ENCODE results near the gene ATN1.

Gene ATN1

GRCh38 chr12:6957741-6958608 is 30.2 kb downstream of the ATN1 start:
- H3K4me3 ChIP-seq (replicated peaks; ENCODE audit: low read depth, low read length) = peak overlapping the region; percentile 35
- H3K36me3 ChIP-seq (ENCODE audit: control insufficient read depth, insufficient read depth, low read length) = peaks cover 58% of the 10 kb centered on the region
- no peaks in the 10 kb centered on the region for H3K27me3 ChIP-seq (replicated peaks; ENCODE audit: control insufficient read depth, insufficient read depth, low read length)
- no peak for DNase-seq (ENCODE audit: extremely low read depth, insufficient read length)
- no peak for TF ChIP-seq CTCF (IDR thresholded peaks at IDR 0.05; ENCODE audit: insufficient read depth, low read length, poor library complexity, severe bottlenecking)

GRCh38 chr12:6958609-6959057 is 30.9 kb downstream of the ATN1 start:
- no peaks in the 10 kb centered on the region for H3K27me3 ChIP-seq (replicated peaks; ENCODE audit: control insufficient read depth, insufficient read depth, low read length)
- TF ChIP-seq CTCF (IDR thresholded peaks at IDR 0.05; ENCODE audit: insufficient read depth, low read length, poor library complexity, severe bottlenecking) = no peak
- DNase-seq (ENCODE audit: extremely low read depth, insufficient read length) = no peak
- peak overlapping the region; percentile 35 for H3K4me3 ChIP-seq (replicated peaks; ENCODE audit: low read depth, low read length)
- H3K36me3 ChIP-seq (ENCODE audit: control insufficient read depth, insufficient read depth, low read length) = peaks cover 56% of the 10 kb centered on the region

- peaks cover 57% of the 10 kb centered on the region for H3K36me3 ChIP-seq (ENCODE audit: control insufficient read depth, insufficient read depth, low read length)
- no peak for TF ChIP-seq CTCF (IDR thresholded peaks at IDR 0.05; ENCODE audit: insufficient read depth, low read length, poor library complexity, severe bottlenecking)
- H3K4me3 ChIP-seq (replicated peaks; ENCODE audit: low read depth, low read length) = peak overlapping the region; percentile 49
- peak; percentile 85 for DNase-seq (ENCODE audit: extremely low read depth, insufficient read length)
- H3K27me3 ChIP-seq (replicated peaks; ENCODE audit: control insufficient read depth, insufficient read depth, low read length) = no peaks in the 10 kb centered on the region
Measured at GRCh38 chr12:6959058-6959804, 31.5 kb downstream of the ATN1 start.

GRCh38 chr12:6959805-6960592 is 32.2 kb downstream of the ATN1 start:
- DNase-seq (ENCODE audit: extremely low read depth, insufficient read length) = no peak
- H3K4me3 ChIP-seq (replicated peaks; ENCODE audit: low read depth, low read length) = peak overlapping the region; percentile 49
- H3K36me3 ChIP-seq (ENCODE audit: control insufficient read depth, insufficient read depth, low read length) = peaks cover 54% of the 10 kb centered on the region
- TF ChIP-seq CTCF (IDR thresholded peaks at IDR 0.05; ENCODE audit: insufficient read depth, low read length, poor library complexity, severe bottlenecking) = no peak
- no peaks in the 10 kb centered on the region for H3K27me3 ChIP-seq (replicated peaks; ENCODE audit: control insufficient read depth, insufficient read depth, low read length)

- H3K27me3 ChIP-seq (replicated peaks; ENCODE audit: control insufficient read depth, insufficient read depth, low read length) = no peaks in the 10 kb centered on the region
- DNase-seq (ENCODE audit: extremely low read depth, insufficient read length) = peak; percentile 77
- H3K4me3 ChIP-seq (replicated peaks; ENCODE audit: low read depth, low read length) = no peak overlapping the region; the same call in 1 of the 2 replicates
- peaks cover 51% of the 10 kb centered on the region for H3K36me3 ChIP-seq (ENCODE audit: control insufficient read depth, insufficient read depth, low read length)
- TF ChIP-seq CTCF (IDR thresholded peaks at IDR 0.05; ENCODE audit: insufficient read depth, low read length, poor library complexity, severe bottlenecking) = peak; percentile 45
Measured at GRCh38 chr12:6960593-6961277, 33.0 kb downstream of the ATN1 start.
